GM13977 (cell line): ENCODE measurements around the gene HNF1B.

ENCODE experiments used
- DNase-seq: peaks from one replicate; pipeline ENCODE4 v3.0.0; 2012; ENCODE audit warnings: low spot score
- in situ Hi-C: fragments of 300-500 bp; cut with MboI; formaldehyde crosslinking; loops from one replicate; pipeline ENCODE4 v1.12.0; 2022; ENCODE audit warnings: low sequenced_read_pairs, low pct_unique_long_range_greater_than_20kb, mixed read lengths, inconsistent platforms; ENCODE audit not compliant: unreplicated experiment
- TF ChIP-seq, protein P1 (sequence below): IDR thresholded peaks from 2 replicates; pipeline ENCODE4 v1.5.1; 2012; ENCODE audit warnings: mild to moderate bottlenecking, control low read depth; ENCODE audit not compliant: insufficient read depth; ENCODE audit errors: extremely low read depth, missing control alignments

The HNF1B gene

GRCh38 chr17:37744961-37745800, at the start of gene HNF1B:
TSS of gene HNF1B (minus strand) at chr17:37745059. CDS start at chr17:37744884, 175 bp downstream.
- TF ChIP-seq, protein P1, sequence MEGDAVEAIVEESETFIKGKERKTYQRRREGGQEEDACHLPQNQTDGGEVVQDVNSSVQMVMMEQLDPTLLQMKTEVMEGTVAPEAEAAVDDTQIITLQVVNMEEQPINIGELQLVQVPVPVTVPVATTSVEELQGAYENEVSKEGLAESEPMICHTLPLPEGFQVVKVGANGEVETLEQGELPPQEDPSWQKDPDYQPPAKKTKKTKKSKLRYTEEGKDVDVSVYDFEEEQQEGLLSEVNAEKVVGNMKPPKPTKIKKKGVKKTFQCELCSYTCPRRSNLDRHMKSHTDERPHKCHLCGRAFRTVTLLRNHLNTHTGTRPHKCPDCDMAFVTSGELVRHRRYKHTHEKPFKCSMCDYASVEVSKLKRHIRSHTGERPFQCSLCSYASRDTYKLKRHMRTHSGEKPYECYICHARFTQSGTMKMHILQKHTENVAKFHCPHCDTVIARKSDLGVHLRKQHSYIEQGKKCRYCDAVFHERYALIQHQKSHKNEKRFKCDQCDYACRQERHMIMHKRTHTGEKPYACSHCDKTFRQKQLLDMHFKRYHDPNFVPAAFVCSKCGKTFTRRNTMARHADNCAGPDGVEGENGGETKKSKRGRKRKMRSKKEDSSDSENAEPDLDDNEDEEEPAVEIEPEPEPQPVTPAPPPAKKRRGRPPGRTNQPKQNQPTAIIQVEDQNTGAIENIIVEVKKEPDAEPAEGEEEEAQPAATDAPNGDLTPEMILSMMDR, result no peak
- peak; percentile 85 for DNase-seq

DNA sequence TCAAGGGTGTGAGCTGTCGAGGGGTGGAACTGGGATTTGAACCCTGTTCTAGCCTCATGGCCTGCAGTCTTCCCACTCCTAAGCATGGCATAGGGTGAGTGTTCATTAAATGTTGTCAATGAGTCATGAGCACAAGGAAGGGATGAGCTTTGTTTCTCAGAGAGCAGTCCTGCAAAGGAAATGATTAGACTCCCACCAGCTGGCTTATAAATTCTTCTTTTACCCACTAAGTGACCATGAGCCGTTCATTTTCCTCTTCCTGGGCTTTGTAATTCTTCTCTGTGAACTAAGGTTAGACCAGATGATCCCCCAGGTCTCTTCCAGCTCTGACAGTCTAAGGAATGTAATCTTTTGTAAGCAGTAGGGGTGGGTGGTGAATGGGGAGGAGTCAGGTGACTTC, 47.9 kb upstream of the HNF1B start:
- no peak for DNase-seq
- TF ChIP-seq, protein P1, result no peak
- in situ Hi-C loops, result no loop called here

More at GRCh38 chr17:37744961-37745800, at the start of gene HNF1B:
- in situ Hi-C loops, result no loop called here

DNA sequence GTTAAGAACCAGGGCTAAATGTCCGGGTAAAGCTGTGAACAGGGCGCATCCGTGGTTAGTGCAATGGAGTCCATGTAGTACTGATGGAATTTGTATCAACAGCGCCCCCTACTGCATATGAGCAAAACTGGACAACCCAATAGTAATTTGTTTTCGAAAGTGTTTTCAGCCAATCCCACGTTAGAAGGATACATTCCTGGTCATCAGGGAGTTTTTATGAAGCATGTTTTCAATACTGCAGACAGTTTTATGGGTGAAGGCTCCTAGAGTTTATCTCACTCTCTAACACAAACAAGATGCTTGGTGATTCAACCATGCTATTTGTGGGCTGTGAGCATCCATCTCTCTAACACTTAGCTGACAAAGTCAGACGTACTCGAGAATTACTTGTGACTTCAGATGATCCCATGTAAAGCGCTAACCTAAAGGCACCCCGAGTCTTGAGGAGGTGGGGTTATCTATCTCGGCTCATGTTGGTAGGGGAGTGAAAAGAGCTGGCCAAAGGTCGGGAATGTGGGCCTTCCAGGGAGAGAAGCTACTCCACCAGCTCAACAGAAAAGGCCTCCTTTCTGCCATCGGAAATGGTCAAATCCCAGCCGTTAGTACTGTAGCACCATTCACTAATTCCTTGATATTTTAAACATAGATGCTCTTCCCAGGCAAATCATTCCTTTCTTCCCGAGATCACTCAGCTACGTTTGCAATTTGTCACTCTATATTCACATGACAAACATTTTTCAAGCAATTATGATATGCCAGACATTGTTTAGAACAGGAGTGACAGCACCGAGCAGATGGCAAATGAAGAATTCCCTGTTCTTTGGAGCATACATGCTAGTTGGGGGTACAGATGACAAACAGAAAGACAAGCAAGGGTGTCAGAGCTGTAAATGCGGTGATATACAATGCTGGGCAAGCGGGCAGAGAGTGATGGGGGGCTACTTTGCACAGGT, 46.9 kb upstream of the HNF1B start:
- DNase-seq, result peak; percentile 76
- TF ChIP-seq, protein P1, result peak; percentile 79
- in situ Hi-C loops, result no loop called here

DNA sequence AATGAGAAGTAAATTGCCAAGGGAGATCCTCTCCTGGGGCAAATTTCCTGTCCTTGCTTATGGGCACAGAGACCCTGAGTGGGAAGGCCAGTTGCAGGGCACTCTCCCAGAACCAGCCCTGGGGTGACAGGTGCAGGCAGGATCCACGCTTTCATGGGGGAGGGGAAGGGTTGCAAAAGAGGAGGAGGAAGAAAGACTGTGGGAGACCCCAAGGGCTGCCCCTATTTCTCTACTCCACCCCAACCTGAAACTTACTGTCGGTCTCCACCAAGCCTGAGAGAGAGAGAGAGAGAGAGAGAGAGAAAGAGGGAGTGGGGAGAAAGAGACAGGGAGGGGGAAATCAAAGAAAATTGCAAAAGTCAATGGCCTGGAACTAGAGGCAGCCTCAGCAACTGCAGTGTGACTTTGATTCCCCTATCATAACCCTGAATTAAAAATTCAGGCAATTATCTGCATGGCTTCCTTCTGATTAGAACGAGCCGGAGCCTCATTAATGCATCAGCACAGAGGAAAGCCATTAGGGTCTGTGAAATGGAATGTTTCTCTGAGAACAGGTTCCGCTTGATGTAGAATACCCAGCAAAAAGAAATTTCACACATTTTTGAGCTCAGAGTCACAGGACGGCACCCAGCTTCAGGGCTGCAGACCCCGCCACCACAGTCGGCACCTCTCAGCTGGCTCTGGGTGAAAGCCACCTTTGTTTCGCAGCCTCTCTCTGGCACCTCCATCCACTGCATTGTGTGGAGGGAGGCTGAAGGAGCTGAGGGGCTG, 45.1 kb upstream of the HNF1B start:
- in situ Hi-C loops, result loop anchor here (10.0 kb wide), 1 partner anchor 85 kb away; no protein-coding TSS in a partner anchor
- no peak for DNase-seq
- TF ChIP-seq, protein P1, result no peak

- TF ChIP-seq, protein P1, result no peak
- in situ Hi-C loops, result loop anchor here (10.0 kb wide), 1 partner anchor 84 kb away; no protein-coding TSS in a partner anchor
- no peak for DNase-seq
Measured at GRCh38 chr17:37789021-37789565, 44.2 kb upstream of the HNF1B start.
